GM23338 (cell line): ENCODE results near the gene RGP1. TPM values are rescaled to one million over a fixed set of nuclear protein-coding genes. Genes with fewer than 3 reads are reported as not detected.

Experiments used
- ATAC-seq: fragments of 200-7000 bp; cut with Tn5 transposase; 3 replicates; pipeline ENCODE4 v1.9.1; 2020
- DNase-seq: peaks from one replicate; pipeline ENCODE4 v3.0.0-alpha.2; 2015; ENCODE audit warnings: low spot score
- H2AFZ ChIP-seq: fragments of 200-600 bp; sonication (generic); 2 replicates; pipeline ENCODE4 v1.8.0; 2016; ENCODE audit warnings: antibody characterized with exemption, mild to moderate bottlenecking, moderate library complexity
- H3F3A ChIP-seq: fragments of 200-600 bp; sonication (generic); replicated peaks from 2 replicates; pipeline ENCODE4 v1.8.0; 2017; ENCODE audit warnings: antibody characterized with exemption, mixed run types, low read depth
- H3K27ac ChIP-seq: fragments of 200-600 bp; sonication (generic); 2 replicates; pipeline ENCODE4 v1.6.1; 2016; ENCODE audit warnings: low read depth
- H3K27me3 ChIP-seq: fragments of 200-600 bp; sonication (generic); 2 replicates; pipeline ENCODE4 v1.8.0; 2016; ENCODE audit warnings: mild to moderate bottlenecking, mixed run types, moderate library complexity; ENCODE audit not compliant: insufficient read depth
- H3K36me3 ChIP-seq: fragments of 200-600 bp; sonication (generic); 2 replicates; pipeline ENCODE4 v1.8.0; 2016; ENCODE audit warnings: mild to moderate bottlenecking; ENCODE audit not compliant: insufficient read depth
- H3K4me1 ChIP-seq: fragments of 200-600 bp; sonication (generic); 2 replicates; pipeline ENCODE4 v1.8.0; 2016; ENCODE audit warnings: mild to moderate bottlenecking, moderate library complexity; ENCODE audit not compliant: insufficient read depth
- H3K4me2 ChIP-seq: fragments of 200-600 bp; sonication (generic); 2 replicates; pipeline ENCODE4 v1.7.1; 2017; ENCODE audit warnings: mixed run types
- H3K4me3 ChIP-seq: fragments of 200-600 bp; sonication (generic); 2 replicates; pipeline ENCODE4 v1.6.1; 2016; ENCODE audit warnings: mixed run types
- H3K79me2 ChIP-seq: fragments of 200-600 bp; sonication (generic); replicated peaks from 2 replicates; pipeline ENCODE4 v1.8.0; 2017; ENCODE audit warnings: mild to moderate bottlenecking; ENCODE audit not compliant: insufficient read depth
- H3K9me2 ChIP-seq: fragments of 200-600 bp; sonication (generic); 2 replicates; pipeline ENCODE4 v1.8.0; 2017; ENCODE audit not compliant: insufficient read depth
- H4K20me1 ChIP-seq: fragments of 200-600 bp; sonication (generic); replicated peaks from 2 replicates; pipeline ENCODE4 v1.8.0; 2017; ENCODE audit warnings: mild to moderate bottlenecking; ENCODE audit not compliant: insufficient read depth
- H3K27ac Mint-ChIP-seq: 2 replicates; pipeline ENCODE4 v1.8.0; 2020; ENCODE audit warnings: inconsistent platforms, mild to moderate bottlenecking, moderate library complexity, mixed read lengths
- H3K27me3 Mint-ChIP-seq: 3 replicates; pipeline ENCODE4 v1.8.0; 2022; ENCODE audit warnings: low read depth, mild to moderate bottlenecking, moderate library complexity, mixed read lengths, inconsistent platforms; ENCODE audit not compliant: insufficient read depth, poor library complexity
- H3K36me3 Mint-ChIP-seq: 3 replicates; pipeline ENCODE4 v1.8.0; 2021; ENCODE audit warnings: low read depth, mild to moderate bottlenecking, inconsistent platforms, moderate library complexity, mixed read lengths
- H3K4me1 Mint-ChIP-seq: 3 replicates; pipeline ENCODE4 v1.8.0; 2020; ENCODE audit warnings: mild to moderate bottlenecking, inconsistent platforms, mixed read lengths
- H3K4me3 Mint-ChIP-seq: 3 replicates; pipeline ENCODE4 v1.8.0; 2021; ENCODE audit warnings: moderate library complexity, mild to moderate bottlenecking, inconsistent platforms, mixed read lengths
- H3K9me3 Mint-ChIP-seq: 3 replicates; pipeline ENCODE4 v1.8.0; 2020; ENCODE audit warnings: moderate library complexity, mild to moderate bottlenecking, inconsistent platforms, mixed read lengths
- CREB1 ChIP-seq: fragments of 250-450 bp; sonication (Bioruptor Pico); IDR thresholded peaks from 2 replicates; pipeline ENCODE4 v1.5.0; 2020; ENCODE audit warnings: low read depth, mild to moderate bottlenecking, moderate library complexity
- ETS1 ChIP-seq: IDR thresholded peaks from 2 replicates; pipeline ENCODE4 v1.6.1; 2016; ENCODE audit warnings: antibody characterized with exemption
- EZH2 ChIP-seq: fragments of 200-600 bp; sonication (generic); IDR thresholded peaks from one replicate; pipeline ENCODE4 v1.8.0; 2017; ENCODE audit warnings: antibody characterized with exemption, mild to moderate bottlenecking, low read depth; ENCODE audit not compliant: unreplicated experiment
- EZH2phosphoT487 ChIP-seq: fragments of 200-600 bp; sonication (generic); IDR thresholded peaks from one replicate; pipeline ENCODE4 v1.8.1; 2018; ENCODE audit warnings: antibody characterized with exemption; ENCODE audit not compliant: unreplicated experiment
- JUNB ChIP-seq: IDR thresholded peaks from one replicate; pipeline ENCODE4 v1.6.1; 2016; ENCODE audit warnings: antibody characterized with exemption; ENCODE audit not compliant: unreplicated experiment
- NANOG ChIP-seq: IDR thresholded peaks from 2 replicates; pipeline ENCODE4 v1.6.1; 2016; ENCODE audit warnings: antibody characterized with exemption, borderline replicate concordance
- POLR2AphosphoS5 ChIP-seq: IDR thresholded peaks from 2 replicates; pipeline ENCODE4 v1.6.1; 2016; ENCODE audit warnings: antibody characterized with exemption, low read depth
- REST ChIP-seq: IDR thresholded peaks from one replicate; pipeline ENCODE4 v1.6.1; 2018; ENCODE audit warnings: antibody characterized with exemption; ENCODE audit not compliant: unreplicated experiment
- STAT1 ChIP-seq: IDR thresholded peaks from one replicate; pipeline ENCODE4 v1.6.1; 2016; ENCODE audit warnings: antibody characterized with exemption; ENCODE audit not compliant: unreplicated experiment
- ZNF114 ChIP-seq: fragments of 250-450 bp; sonication (Bioruptor Pico); IDR thresholded peaks from 2 replicates; pipeline ENCODE4 v1.5.0; 2020; ENCODE audit warnings: mild to moderate bottlenecking, moderate library complexity
- ZNF331 ChIP-seq: fragments of 250-450 bp; sonication (Bioruptor Pico); IDR thresholded peaks from 2 replicates; pipeline ENCODE4 v1.5.0; 2020; ENCODE audit warnings: low read depth, mild to moderate bottlenecking, moderate library complexity
- ZNF462 ChIP-seq: fragments of 250-450 bp; sonication (Bioruptor Pico); IDR thresholded peaks from 2 replicates; pipeline ENCODE4 v1.5.0; 2020; ENCODE audit warnings: mild to moderate bottlenecking, moderate library complexity
- polyA plus RNA-seq: library from polyadenylated mRNA; unstranded; fragments of >200 nt; fragmentation: Nextera tagmentation; extraction: Ambion mirVana; gene quantifications from 2 replicates; pipeline ENCODE4 v1.2.1, GENCODE V29; 2016
- total RNA-seq: library from RNA; depleted of rRNA; stranded (reverse); fragments of >200 nt; shearing (Covaris generic); gene quantifications from 2 replicates; pipeline ENCODE4 v1.2.3, GENCODE V29; 2014

Gene RGP1
- total and polyA plus RNA-seq, 2 experiments from 2014 or later = 2.8 to 16.0 TPM

GRCh38 chr9:35771943-35772342 lies 22.9 kb downstream of the RGP1 start:
- no peaks in the 10 kb centered on the region for H3K27me3 Mint-ChIP-seq
- H3K4me1 Mint-ChIP-seq = peaks cover 16% of the 10 kb centered on the region

More at GRCh38 chr9:35771943-35772342, 22.9 kb downstream of the RGP1 start:
- no peak for ATAC-seq
- no peaks in the 10 kb centered on the region for H3K9me2 ChIP-seq
- H3K36me3 Mint-ChIP-seq = no peaks in the 10 kb centered on the region
- H3K4me3 Mint-ChIP-seq = no peak overlapping the region
- H3K27ac ChIP-seq = no peak overlapping the region
- no peaks in the 10 kb centered on the region for H3K36me3 ChIP-seq
- 0 out of 2 replicates have a peak, but pooled peaks cover 4% of the 10 kb centered on the region for H3F3A ChIP-seq
- no peak overlapping the region for H3K4me3 ChIP-seq
- H2AFZ ChIP-seq = no peak overlapping the region
- H3K4me2 ChIP-seq = no peak overlapping the region
- H4K20me1 ChIP-seq = peaks cover 3% of the 10 kb centered on the region; the same call in 1 of the 2 replicates
- TF ChIP-seq ETS1 (no peak), ZNF114 (CRISPR knock-in tag) (no peak), REST (no peak), POLR2AphosphoS5 (no peak), ZNF331 (CRISPR knock-in tag) (no peak), EZH2phosphoT487 (no peak), STAT1 (no peak), EZH2 (no peak), ZNF462 (no peak), CREB1 (CRISPR knock-in tag) (no peak), JUNB (no peak), NANOG (no peak)
- no peaks in the 10 kb centered on the region for H3K27me3 ChIP-seq
- H3K4me1 ChIP-seq = peaks cover 16% of the 10 kb centered on the region
- DNase-seq = no peak
- H3K79me2 ChIP-seq = no peaks in the 10 kb centered on the region; the same call in 1 of the 2 replicates
- no peak overlapping the region for H3K27ac Mint-ChIP-seq
- H3K9me3 Mint-ChIP-seq = no peaks in the 10 kb centered on the region
